WTC11 (cell line): Measurements from ENCODE around the gene OR2AG2. TPM values are rescaled to one million over a fixed set of nuclear protein-coding genes. Genes with fewer than 3 reads are reported as not detected.
A peak's percentile ranks its signal among the peaks of the same experiment; 100 is the strongest.
"Not testable (repeated sequence)": the region's sequence is repeated elsewhere in the genome, so short reads cannot be mapped to it uniquely, and the experiment has no call there.

Experiments
- ATAC-seq: fragments of 200-7000 bp; cut with Tn5 transposase; 2 replicates; pipeline ENCODE4 v1.10.0; 2021; ENCODE audit warnings: mild to moderate bottlenecking, moderate library complexity
- CTCF ChIA-PET: fragments of 300-600 bp; sonication (Branson Sonifier 250); formaldehyde crosslinking; loops from one replicate; lab custom pipeline; 2021; ENCODE audit warnings: antibody characterized with exemption; lab: Charles Lee
- POLR2A ChIA-PET: fragments of 350-600 bp; sonication (Branson Sonifier 250); formaldehyde crosslinking; loops from one replicate; lab custom pipeline; 2021; ENCODE audit warnings: antibody characterized with exemption; lab: Charles Lee
- DNase-seq: peaks from one replicate; pipeline ENCODE4 v3.0.0; 2021; ENCODE audit warnings: low spot score
- H3K27ac Mint-ChIP-seq: 2 replicates; pipeline ENCODE4 v1.8.0; 2021; ENCODE audit warnings: mixed read lengths
- H3K27me3 Mint-ChIP-seq: 2 replicates; pipeline ENCODE4 v1.8.0; 2021; ENCODE audit warnings: low read depth, mild to moderate bottlenecking, moderate library complexity, mixed read lengths
- H3K36me3 Mint-ChIP-seq: 2 replicates; pipeline ENCODE4 v1.8.0; 2021; ENCODE audit warnings: mixed read lengths
- H3K4me1 Mint-ChIP-seq: 2 replicates; pipeline ENCODE4 v1.8.0; 2022; ENCODE audit warnings: mixed read lengths
- H3K4me3 Mint-ChIP-seq: 2 replicates; pipeline ENCODE4 v1.8.0; 2021; ENCODE audit warnings: mild to moderate bottlenecking, moderate library complexity, mixed read lengths
- H3K9me3 Mint-ChIP-seq: 2 replicates; pipeline ENCODE4 v1.8.0; 2021; ENCODE audit warnings: mixed read lengths
- ARID4B ChIP-seq: sonication (generic); formaldehyde crosslinking; IDR thresholded peaks from 2 replicates; pipeline ENCODE4 v1.8.0; 2023; ENCODE audit warnings: missing genetic modification reagents, mild to moderate bottlenecking, borderline replicate concordance
- E2F4 ChIP-seq: sonication (generic); formaldehyde crosslinking; IDR thresholded peaks from 2 replicates; pipeline ENCODE4 v1.8.1; 2022; ENCODE audit warnings: low read depth, mild to moderate bottlenecking, moderate library complexity, missing genetic modification reagents, borderline replicate concordance
- ELF4 ChIP-seq: sonication (generic); formaldehyde crosslinking; IDR thresholded peaks from 2 replicates; pipeline ENCODE4 v1.8.1; 2022; ENCODE audit warnings: low read depth, mild to moderate bottlenecking, moderate library complexity, missing genetic modification reagents
- ESRRA ChIP-seq: sonication (generic); formaldehyde crosslinking; IDR thresholded peaks from 2 replicates; pipeline ENCODE4 v1.8.1; 2022; ENCODE audit warnings: mild to moderate bottlenecking, missing genetic modification reagents, borderline replicate concordance
- FOXP1 ChIP-seq: sonication (generic); formaldehyde crosslinking; IDR thresholded peaks from 2 replicates; pipeline ENCODE4 v1.8.0; 2022; ENCODE audit warnings: missing genetic modification reagents, mild to moderate bottlenecking, moderate library complexity, borderline replicate concordance
- IRF2 ChIP-seq: sonication (generic); formaldehyde crosslinking; IDR thresholded peaks from 2 replicates; pipeline ENCODE4 v1.8.0; 2022; ENCODE audit warnings: low read depth, missing genetic modification reagents, borderline replicate concordance
- OVOL2 ChIP-seq: fragments of 250-450 bp; sonication (Bioruptor Pico); IDR thresholded peaks from 2 replicates; pipeline ENCODE4 v1.9.0; 2021; ENCODE audit warnings: mild to moderate bottlenecking, borderline replicate concordance
- ZNF121 ChIP-seq: sonication (generic); formaldehyde crosslinking; IDR thresholded peaks from 2 replicates; pipeline ENCODE4 v1.8.0; 2023; ENCODE audit warnings: missing genetic modification reagents
- ZNF396 ChIP-seq: fragments of 250-450 bp; sonication (Bioruptor Pico); IDR thresholded peaks from 2 replicates; pipeline ENCODE4 v1.8.0; 2021; ENCODE audit warnings: mild to moderate bottlenecking, moderate library complexity, borderline replicate concordance
- total RNA-seq: library from RNA; stranded (reverse); gene quantifications from 3 replicates; pipeline ENCODE4 v1.2.3, GENCODE V29; 2021
- TF ChIP-seq, protein P1 (sequence below): sonication (generic); formaldehyde crosslinking; IDR thresholded peaks from 2 replicates; pipeline ENCODE4 v1.8.1; 2022; ENCODE audit warnings: low read depth, missing genetic modification reagents, borderline replicate concordance
- TF ChIP-seq, protein P2 (sequence below): sonication (generic); formaldehyde crosslinking; IDR thresholded peaks from 2 replicates; pipeline ENCODE4 v1.8.1; 2023; ENCODE audit warnings: mild to moderate bottlenecking, missing genetic modification reagents
- TF ChIP-seq, protein P3 (sequence below): sonication (generic); formaldehyde crosslinking; IDR thresholded peaks from 2 replicates; pipeline ENCODE4 v1.8.1; 2022; ENCODE audit warnings: mild to moderate bottlenecking, moderate library complexity, missing genetic modification reagents
- TF ChIP-seq, protein P4 (sequence below): sonication (generic); formaldehyde crosslinking; conservative IDR thresholded peaks from 2 replicates; pipeline ENCODE4 v1.8.1; 2022; ENCODE audit warnings: mild to moderate bottlenecking, missing genetic modification reagents
- TF ChIP-seq, protein P5 (sequence below): sonication (generic); formaldehyde crosslinking; IDR thresholded peaks from 2 replicates; pipeline ENCODE4 v1.8.0; 2022; ENCODE audit warnings: mild to moderate bottlenecking, missing genetic modification reagents

Gene OR2AG2
- total RNA-seq, 1 experiment from 2014 or later, result 0.17 TPM

DNA sequence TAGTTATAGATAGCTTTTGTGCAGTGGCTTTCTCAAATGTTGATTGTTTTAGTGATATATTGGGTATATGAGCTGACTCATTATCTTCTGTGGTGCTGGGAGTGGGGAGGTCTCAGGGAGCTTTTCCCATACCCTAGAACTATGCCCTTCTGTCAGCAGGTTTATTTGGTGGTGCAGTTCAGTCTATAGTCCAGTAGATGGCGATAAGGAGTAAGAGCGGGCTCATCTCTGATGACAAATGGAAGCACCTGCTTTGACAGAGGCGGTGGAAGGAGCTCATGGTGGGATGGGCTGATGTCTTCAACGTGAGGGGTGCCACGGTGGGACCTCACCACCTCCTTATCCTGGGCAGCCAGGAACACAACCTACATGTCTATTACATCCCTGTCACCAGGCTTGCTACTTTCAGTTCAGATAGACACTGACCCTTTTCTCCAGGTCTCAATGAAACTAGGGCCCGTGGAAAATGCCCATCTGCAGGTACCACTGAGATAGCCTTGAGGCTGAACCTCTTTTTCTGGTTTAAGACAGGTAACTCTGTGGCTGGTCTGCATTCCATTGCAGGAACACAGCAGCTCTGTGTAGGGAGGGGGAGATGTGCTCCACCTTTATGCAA is 40.7 kb upstream of the OR2AG2 start (continued):
- no peak for TF ChIP-seq ARID4B (CRISPR knock-in tag)

DNA sequence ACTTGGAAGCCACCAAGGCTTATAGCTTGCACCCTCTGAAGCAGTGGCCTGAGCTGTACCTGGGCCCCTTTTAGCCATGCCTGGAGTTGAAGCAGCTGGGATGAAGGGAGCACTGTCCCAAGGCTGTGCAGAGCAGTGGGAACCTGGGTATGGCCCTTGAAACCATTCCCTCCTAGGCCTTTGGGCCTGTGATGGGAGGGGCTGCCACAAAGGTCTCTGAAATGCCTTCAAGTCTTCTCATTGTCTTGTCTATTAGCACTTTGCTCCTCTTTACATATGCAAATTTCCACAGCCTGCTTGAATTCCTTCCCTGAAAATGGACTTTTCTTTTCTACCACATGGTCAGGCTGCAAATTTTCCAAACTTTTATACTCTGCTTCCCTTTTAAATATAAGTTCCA is 29.3 kb upstream of the OR2AG2 start:
- peak; percentile 97 for ATAC-seq
- TF ChIP-seq ZNF121 (CRISPR knock-in tag), result 0 out of 2 replicates have a peak, but pooled peaks have one; percentile 24
- Mint-ChIP-seq H3K9me3 (peaks cover 31% of the 10 kb centered on the region), H3K27ac (peak overlapping the region; percentile 35), H3K4me1 (peaks cover 15% of the 10 kb centered on the region), H3K36me3 (peaks cover 19% of the 10 kb centered on the region)
- H3K4me3 Mint-ChIP-seq, POLR2A ChIA-PET, H3K27me3 Mint-ChIP-seq: not testable (repeated sequence)
- CTCF ChIA-PET, result interaction anchor here (0.8 to 2.8 kb wide), 3 partner anchors 10 to 46 kb away, joined by 3 to 14 read pairs (median 4); no protein-coding TSS in a partner anchor
- peak; percentile 21 for DNase-seq

GRCh38 chr11:6799402-6799801 is 27.6 kb upstream of the OR2AG2 start, which contains the start of gene OR6A2:
Gene OR6A2, minus strand, starts transcription at chr11:6799689. Its CDS starts 3,981 bp downstream, at chr11:6795708.
- Mint-ChIP-seq H3K27ac (no peak within 1 kb of the TSS), H3K4me1 (peaks cover 15% of the 10 kb centered on the region), H3K27me3 (peaks cover 4% of the 10 kb centered on the region; the same call in 1 of the 2 replicates), H3K4me3 (no peak within 1 kb of the TSS), H3K9me3 (peaks cover 31% of the 10 kb centered on the region), H3K36me3 (peaks cover 19% of the 10 kb centered on the region)
- TF ChIP-seq ELF4 (CRISPR knock-in tag), result no peak
- TF ChIP-seq FOXP1 (CRISPR knock-in tag), result no peak
- TF ChIP-seq, protein P1, sequence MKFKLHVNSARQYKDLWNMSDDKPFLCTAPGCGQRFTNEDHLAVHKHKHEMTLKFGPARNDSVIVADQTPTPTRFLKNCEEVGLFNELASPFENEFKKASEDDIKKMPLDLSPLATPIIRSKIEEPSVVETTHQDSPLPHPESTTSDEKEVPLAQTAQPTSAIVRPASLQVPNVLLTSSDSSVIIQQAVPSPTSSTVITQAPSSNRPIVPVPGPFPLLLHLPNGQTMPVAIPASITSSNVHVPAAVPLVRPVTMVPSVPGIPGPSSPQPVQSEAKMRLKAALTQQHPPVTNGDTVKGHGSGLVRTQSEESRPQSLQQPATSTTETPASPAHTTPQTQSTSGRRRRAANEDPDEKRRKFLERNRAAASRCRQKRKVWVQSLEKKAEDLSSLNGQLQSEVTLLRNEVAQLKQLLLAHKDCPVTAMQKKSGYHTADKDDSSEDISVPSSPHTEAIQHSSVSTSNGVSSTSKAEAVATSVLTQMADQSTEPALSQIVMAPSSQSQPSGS (CRISPR knock-in tag), result no peak
- no peak for TF ChIP-seq ESRRA (CRISPR knock-in tag)
- TF ChIP-seq, protein P2, sequence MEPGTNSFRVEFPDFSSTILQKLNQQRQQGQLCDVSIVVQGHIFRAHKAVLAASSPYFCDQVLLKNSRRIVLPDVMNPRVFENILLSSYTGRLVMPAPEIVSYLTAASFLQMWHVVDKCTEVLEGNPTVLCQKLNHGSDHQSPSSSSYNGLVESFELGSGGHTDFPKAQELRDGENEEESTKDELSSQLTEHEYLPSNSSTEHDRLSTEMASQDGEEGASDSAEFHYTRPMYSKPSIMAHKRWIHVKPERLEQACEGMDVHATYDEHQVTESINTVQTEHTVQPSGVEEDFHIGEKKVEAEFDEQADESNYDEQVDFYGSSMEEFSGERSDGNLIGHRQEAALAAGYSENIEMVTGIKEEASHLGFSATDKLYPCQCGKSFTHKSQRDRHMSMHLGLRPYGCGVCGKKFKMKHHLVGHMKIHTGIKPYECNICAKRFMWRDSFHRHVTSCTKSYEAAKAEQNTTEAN (CRISPR knock-in tag), result no peak
- no peak for TF ChIP-seq IRF2 (CRISPR knock-in tag)
- TF ChIP-seq, protein P3, sequence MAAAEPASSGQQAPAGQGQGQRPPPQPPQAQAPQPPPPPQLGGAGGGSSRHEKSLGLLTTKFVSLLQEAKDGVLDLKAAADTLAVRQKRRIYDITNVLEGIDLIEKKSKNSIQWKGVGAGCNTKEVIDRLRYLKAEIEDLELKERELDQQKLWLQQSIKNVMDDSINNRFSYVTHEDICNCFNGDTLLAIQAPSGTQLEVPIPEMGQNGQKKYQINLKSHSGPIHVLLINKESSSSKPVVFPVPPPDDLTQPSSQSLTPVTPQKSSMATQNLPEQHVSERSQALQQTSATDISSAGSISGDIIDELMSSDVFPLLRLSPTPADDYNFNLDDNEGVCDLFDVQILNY (CRISPR knock-in tag), result no peak
- TF ChIP-seq, protein P4, sequence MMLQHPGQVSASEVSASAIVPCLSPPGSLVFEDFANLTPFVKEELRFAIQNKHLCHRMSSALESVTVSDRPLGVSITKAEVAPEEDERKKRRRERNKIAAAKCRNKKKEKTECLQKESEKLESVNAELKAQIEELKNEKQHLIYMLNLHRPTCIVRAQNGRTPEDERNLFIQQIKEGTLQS (CRISPR knock-in tag), result no peak
- TF ChIP-seq ZNF396 (CRISPR knock-in tag), result no peak
- TF ChIP-seq, protein P5, sequence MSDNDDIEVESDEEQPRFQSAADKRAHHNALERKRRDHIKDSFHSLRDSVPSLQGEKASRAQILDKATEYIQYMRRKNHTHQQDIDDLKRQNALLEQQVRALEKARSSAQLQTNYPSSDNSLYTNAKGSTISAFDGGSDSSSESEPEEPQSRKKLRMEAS, result no peak
- no peak for TF ChIP-seq OVOL2 (CRISPR knock-in tag)
- TF ChIP-seq E2F4, result no peak
- ATAC-seq (no peak), DNase-seq (no peak)
- ChIA-PET POLR2A (no interaction called here), CTCF (interaction anchor here (2.8 kb wide), 1 partner anchor 13 kb away, joined by 14 read pairs; no protein-coding TSS in a partner anchor)
